ENCODE data around the gene OR9Q2.
"Not testable (repeated sequence)": the region's sequence is repeated elsewhere in the genome, so short reads cannot be mapped to it uniquely, and the experiment has no call there.

The OR9Q2 gene, protein sequence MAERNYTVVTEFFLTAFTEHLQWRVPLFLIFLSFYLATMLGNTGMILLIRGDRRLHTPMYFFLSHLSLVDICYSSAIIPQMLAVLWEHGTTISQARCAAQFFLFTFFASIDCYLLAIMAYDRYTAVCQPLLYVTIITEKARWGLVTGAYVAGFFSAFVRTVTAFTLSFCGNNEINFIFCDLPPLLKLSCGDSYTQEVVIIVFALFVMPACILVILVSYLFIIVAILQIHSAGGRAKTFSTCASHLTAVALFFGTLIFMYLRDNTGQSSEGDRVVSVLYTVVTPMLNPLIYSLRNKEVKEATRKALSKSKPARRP

DNA sequence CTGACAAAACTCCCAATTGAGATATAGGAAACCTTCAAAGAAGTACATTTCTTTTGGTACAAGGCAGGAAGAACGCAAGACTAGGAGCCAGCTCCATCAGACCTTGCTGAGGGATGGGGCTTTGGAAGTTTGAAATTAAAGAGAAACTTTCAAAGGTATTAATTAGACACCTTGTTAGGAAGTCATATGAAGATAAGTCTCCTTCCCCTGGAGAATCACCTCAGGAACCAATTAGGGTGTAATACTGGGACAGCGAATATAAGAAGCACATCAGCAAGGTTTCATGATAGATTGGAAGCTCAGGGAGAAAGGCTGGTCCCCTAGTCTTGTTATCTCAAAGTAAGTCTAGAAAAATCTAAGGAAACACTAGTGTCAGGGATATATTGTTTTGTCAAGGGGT, at the start of gene OR9Q2:
Gene OR9Q2 (plus strand): TSS at position 301 of the 400 bp plus-strand sequence. CDS start 1,421 bp downstream, outside the sequence.
- DNase-seq = no peak

DNA sequence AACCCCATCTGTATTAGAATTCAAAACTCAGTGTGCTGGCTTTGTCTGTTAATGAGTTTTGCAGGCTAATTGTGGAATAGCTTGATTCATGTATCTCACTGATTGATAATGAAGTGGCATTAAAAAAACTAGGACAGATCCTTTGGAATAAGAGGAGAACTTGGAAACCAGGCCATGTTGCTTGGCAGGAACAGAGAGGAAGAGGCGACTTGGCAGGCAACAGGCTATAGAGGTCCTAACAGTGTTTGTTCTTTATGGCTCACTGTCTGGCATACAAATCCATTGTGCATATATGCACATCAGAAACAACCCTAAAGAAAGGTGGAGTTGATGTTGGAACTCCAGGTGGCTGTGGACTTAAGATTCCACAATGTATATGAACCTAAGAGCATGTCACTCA, 46.1 kb upstream of the OR9Q2 start:
- no peak for DNase-seq

DNA sequence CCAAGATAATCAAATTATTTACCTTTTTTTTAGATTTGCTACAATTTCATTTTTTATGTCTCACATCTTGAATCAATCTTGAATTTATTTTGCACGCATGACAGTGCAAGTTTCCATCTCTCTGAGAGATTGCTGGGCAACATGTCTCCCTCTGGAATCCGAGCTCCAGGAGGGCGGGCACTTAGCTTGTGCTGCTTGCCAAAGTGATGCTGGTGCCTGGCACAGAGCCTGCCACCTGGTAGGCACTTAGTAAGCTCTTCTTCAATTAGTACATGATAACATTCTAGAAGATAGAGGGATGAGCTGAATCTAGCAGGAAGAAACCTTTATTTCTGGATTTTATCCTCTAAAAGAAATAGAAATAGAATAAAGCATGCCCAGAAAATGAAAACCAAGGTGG, 36.1 kb upstream of the OR9Q2 start:
- DNase-seq = no peak

DNA sequence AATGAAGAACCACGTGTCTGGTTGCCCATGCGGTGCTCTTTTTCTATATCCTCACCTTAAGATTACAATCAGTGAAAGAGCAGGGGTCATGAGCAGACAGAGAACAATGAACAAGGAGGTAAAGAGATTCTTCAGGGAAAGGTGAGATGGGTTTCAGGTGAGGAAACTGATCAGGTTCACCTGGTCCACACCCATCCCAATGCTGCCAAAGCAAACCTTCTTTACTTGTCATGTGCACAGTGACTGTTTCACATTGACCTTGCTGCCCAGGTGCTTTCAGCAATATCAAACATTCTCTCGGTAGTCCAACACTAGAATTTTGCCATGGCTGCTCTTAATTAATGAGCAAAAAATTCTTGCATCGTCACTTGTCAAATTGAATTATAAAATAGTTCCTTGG, 24.5 kb upstream of the OR9Q2 start:
- no peak for DNase-seq

DNA sequence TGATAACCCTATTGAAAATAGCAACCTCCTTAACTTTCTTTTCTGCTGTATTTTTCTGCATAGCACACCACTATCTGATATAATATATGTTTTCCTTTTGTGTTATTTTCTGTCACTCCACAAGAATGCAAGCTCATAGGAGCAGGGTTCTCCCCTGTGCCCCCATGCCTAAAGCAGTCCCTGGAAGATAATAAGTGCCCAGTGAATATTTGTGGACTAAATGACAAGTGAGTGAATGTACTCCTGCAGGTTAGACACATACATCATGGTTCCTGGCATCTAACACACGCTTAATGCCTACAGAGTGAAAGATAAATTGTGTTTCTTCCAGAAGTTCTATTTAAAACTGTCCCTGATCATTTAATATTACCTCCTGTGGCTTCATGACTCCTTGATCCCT, 23.9 kb upstream of the OR9Q2 start:
- no peak for DNase-seq

DNA sequence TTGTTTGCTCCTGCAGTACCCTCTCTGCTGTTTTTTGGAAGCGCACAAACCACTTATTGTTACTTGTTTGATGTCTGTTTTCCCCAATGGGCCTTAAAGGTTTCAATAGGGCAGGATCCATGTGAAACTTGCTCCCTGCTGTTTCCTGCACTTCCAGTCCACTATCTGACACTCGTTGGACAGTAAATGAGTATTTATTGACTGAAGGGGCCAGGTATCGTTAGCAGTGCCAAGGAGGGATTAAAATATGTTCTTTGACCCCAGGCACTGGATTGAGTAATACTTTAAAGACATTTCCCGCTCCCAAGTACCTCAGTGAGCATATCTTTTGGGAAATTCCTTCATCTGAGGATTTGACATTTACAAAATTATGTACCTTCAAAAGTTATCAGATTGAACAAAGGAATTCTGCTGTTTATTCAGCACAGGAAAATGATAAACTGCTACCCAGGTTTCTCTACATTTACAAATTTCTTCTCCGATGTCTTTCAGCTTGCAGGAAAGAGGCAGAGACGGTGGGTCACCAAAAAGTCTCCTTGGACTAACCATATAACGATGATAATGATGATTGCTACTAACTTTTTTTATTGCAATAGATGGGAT, 23.3 kb upstream of the OR9Q2 start:
- DNase-seq = no peak

DNA sequence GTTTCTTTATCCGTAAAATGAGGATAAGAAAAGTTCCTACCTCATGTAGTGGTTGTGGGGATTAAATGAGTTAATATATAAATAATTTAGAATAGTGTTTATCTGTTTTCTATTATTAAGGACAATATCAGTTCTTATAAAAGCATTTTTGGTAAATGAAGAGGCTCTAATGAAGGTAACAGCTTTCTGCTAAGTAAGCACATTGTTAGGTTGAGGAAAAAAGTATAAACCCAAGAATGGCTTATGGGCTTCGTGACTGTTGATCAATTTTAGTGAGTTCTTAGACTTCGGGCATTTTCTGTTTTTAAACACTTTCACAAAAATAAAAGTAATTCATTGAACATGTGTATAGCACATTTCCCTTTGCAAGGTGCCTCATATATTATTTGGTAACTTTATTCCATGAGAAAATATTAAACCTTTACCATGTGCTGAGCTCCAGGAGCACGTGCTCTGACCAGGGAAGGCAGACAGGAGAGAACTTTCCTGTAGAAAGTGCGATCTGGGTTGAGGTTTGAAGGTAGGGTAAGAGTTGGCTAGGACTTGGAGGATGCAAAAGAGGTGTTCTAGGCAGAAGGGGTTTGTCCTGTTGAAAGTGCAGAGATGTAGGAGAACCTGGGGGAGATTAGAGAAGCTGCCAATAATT, 11.3 kb upstream of the OR9Q2 start:
- DNase-seq = no peak

DNA sequence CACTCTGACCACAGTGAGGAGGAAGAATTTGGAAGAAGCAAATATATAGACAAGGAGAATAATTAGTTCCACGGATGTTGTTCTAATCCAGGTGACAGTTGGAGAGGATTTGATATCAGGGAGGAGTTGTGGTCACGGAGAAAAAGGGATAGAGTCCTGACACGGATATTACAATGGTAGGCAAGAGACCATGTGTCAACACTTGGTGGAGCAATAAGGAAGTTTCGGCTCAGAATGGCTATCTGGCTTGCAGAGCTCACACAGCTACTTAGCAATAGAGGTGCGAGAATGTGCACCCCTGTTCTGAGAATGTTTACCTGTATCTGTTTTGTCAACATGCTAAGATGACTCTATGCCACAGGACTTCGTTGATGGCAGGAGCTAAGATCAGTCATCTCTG, 10.4 kb upstream of the OR9Q2 start:
- no peak for DNase-seq

DNA sequence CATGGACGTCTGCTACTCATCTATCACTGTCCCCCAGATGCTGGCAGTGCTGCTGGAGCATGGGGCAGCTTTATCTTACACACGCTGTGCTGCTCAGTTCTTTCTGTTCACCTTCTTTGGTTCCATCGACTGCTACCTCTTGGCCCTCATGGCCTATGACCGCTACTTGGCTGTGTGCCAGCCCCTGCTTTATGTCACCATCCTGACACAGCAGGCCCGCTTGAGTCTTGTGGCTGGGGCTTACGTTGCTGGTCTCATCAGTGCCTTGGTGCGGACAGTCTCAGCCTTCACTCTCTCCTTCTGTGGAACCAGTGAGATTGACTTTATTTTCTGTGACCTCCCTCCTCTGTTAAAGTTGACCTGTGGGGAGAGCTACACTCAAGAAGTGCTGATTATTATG, 9.2 kb upstream of the OR9Q2 start:
- DNase-seq = no peak

DNA sequence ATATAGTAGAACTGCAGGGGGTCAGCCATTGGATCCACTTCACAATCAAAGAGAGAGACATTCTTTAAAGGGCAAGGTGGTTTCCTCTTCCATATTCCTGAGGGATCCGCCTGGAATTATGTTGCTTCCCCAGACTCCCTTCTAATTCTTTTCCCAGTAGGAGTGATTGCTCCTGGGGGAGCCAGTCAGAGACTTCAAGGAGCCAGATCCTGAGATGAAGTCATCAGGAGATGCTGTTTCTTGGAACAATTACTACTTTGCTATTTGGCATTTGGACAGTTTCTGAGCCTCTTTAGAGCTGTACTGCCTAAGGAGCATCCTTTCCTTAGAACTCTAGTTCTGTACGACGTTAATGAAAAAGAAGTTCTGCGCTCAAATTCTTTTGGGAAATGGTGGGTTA, 1.9 kb upstream of the OR9Q2 start:
- no peak for DNase-seq

DNA sequence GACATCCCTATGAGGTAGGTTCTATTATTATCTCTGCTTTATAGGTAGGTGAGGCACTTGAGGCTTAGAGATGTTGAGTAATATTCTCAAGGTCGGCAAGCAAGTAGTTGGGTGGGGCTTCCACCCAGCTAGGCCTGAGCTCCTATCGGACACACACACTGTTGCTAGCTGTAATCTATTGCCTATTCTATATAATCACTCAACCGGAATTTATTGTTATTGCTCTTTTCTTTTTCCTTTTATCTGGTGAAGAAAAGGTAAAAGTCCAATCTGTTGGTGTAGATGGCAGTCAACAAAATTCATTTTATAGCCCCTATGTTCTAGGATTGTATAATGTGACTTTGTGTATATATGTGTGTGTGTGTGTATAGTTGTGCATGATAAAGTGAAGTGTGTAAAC, 3.4 kb downstream of the OR9Q2 start:
- DNase-seq = no peak

DNA sequence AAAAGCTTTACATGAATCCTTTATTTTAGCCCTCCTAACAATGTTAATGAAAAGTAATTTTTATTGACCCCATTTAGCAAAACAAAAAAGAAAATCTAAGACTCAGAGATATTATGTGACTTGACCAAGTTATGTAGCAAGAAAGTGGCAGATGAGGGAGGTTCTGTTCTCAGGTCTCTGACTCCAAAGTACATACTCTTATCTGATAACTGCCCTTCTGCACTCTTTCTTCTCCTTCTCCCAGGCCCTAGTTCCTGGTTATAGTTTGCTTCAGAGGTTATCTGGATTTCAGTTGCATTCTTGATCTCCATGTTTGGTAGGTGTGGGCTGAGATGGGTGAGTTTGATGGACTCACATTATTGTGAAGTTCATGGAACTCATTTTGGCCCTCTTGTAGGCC, 4.5 kb downstream of the OR9Q2 start:
- no peak for DNase-seq

DNA sequence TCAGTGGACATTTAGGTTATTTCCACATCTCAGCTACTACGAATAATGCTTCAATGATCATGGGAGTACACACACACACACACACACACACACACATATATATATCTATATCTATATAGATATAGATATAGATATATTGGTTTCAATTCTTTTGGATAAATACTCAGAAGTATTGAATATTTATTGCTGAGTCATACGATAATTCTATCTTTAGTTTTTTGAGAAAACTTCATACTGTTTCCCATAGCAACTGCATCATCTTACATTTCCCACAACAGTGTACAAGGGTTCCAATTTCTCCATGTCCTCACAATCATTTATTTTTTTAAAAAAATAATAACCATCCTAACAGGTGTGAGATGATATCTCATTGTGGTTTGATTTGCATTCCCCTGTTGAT, 7.1 kb downstream of the OR9Q2 start:
- DNase-seq = no peak

DNA sequence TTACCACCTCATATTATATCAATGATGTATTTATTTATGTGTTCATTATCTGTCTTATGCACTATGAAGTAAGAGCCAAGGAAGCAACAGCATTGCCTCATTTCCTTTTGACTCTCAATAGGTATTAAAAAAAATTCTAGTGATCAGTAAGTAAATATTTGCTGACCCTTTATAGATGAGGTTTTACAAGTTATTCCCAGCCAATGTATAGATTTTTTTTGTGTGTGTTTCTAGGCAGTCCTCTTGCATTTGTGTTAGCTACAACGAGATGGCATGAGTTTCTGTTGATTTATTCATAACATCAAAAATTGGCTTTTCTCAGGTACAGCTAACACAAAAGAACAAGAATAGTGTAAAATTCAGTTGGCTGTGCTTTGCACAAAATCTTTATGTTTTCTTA, 10.4 kb downstream of the OR9Q2 start:
- no peak for DNase-seq

DNA sequence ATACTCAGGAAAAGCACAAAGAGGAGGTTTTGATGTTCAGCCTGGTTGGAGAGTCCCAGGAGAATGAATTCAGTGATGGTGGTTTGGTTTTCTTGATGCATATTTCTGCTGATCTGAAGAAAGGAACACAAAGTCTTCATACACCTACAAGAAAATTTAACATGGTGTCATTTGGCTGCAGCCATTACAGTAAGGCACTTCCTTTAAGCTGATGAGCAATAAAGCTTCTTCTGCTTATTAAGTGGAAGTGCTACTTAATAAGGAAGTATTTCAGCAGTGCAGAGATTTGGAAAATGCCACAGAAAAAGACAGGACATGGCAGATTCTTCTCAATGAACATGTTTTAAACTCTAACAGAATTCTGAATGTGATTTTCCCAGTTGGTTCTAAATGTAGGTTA, 15.2 kb downstream of the OR9Q2 start, which contains the start of gene OR1S2:
Gene OR1S2 (minus strand): TSS at position 101 of the 400 bp plus-strand sequence. CDS start 0 bp downstream, at position 101.
- DNase-seq = no peak

DNA sequence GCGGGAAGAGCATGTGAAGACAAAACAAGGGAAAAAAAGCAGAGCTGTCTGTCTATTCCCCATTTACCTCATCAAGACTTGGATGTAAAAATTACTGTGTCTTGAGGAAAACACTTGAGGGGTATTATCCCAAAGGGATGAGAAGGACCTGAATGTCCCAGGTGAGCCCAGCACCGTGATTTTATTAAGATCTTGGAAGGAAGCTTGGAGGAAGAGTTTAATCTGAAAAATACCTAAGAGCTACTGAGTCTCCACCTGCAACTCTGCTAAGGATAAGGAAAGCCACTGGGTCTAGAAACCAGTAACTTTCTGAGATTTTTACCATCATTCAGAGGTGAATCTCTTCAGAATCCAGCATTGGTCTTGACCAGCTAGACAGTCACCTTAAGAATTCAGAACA, 23.6 kb downstream of the OR9Q2 start, which contains the start of gene OR1S1:
Gene OR1S1 (plus strand): TSS at position 301 of the 400 bp plus-strand sequence.
- DNase-seq = not testable (repeated sequence)

DNA sequence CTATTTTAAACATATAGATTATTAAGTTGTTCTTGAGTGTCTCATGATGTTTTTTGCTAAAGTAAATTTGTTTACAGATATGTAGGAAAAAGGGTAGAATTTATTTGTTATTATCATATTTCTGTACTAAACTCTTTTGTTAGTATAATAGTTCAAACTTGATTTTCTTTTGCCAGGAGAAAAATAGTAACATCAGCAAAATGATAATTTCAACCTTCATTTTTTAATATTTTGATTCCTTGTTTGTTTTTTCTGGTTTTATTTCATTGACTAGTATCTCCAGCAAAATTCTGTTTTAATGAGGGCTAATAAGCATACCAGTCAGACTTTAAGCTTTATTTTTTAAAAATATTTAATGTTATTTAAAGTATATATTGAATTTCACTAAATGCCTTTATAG, 27.6 kb downstream of the OR9Q2 start:
- no peak for DNase-seq

DNA sequence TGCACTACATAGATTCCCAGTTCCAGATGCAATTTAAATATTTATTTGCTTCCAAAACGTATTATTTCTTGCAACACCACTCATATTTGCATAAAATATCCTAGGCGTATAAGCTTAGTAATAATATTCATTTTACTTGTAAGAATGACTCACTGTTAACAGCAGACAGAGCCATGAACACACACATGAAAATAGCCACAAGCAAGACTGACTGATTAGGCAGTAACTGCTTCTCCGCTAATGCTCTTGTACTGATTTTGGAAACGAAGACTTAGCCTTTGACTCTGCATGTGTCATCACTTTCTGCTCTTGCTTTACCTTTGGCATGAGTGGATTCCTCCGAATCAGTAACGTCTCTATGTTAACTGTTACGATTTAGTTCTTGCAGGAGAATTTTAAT, 33.9 kb downstream of the OR9Q2 start:
- no peak for DNase-seq

DNA sequence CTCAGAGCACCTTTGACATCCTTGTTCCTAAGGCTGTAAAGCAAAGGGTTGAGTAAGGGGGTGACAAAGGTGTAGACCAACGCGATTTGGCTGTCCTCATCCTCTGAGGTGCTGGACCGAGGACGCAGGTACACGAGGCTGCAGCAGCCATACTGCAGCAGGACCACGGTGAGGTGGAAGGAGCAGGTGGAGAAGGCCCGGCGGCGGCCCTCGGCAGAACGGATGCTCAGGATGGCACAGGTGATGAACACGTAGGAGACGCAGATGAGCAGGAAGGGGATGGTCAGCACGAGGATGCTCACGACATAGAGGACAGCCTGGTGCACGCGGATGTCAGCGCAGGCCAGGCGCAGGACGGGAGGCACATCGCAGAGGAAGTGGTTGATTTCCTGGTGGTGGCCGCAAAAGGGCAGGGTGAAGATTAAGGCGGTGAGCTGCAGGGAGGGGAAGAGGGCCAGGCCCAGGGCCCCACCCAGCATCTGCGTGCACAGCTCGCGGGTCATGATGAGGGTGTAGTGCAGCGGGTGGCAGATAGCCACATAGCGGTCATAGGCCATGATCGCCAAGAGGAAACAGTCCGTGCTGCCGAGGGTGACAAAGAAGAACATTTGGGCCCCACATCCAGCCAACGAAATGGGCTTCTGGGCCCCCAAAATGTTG, 39.2 kb downstream of the OR9Q2 start:
- no peak for DNase-seq

All from activated T-cell treated with anti-CD3 and anti-CD28 coated beads, Interleukin-2, amount 50 U/mL, for 48 hours (primary cell).